ENCODE measurements around the gene ASXL2.

DNA sequence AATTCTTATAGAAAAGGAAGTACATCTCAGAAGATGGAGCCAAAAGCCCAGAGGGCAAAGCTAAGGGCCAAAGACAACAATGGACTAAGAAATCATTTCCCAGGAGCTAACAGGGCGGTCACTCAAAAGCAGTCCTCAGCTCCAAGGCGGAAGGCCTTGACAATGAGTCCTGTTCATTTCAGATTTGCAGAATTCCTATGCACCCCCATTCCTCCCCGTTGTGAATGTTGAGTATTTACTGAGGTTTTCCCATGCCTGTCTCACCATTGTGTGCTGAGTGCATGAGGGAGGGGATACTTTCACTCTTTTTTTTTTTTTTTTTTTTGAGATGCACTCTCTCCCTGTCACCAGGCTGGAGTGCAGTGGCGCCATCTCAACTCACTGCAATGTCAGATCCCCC is 186.1 kb downstream of the ASXL2 start:
- TF ChIP-seq TSC22D2 (CRISPR knock-in tag; IDR thresholded peaks at IDR 0.05; ENCODE audit: borderline replicate concordance): no peak
- TF ChIP-seq DNMT1 (CRISPR knock-in tag; IDR thresholded peaks at IDR 0.05): no peak
- TF ChIP-seq, protein P1, sequence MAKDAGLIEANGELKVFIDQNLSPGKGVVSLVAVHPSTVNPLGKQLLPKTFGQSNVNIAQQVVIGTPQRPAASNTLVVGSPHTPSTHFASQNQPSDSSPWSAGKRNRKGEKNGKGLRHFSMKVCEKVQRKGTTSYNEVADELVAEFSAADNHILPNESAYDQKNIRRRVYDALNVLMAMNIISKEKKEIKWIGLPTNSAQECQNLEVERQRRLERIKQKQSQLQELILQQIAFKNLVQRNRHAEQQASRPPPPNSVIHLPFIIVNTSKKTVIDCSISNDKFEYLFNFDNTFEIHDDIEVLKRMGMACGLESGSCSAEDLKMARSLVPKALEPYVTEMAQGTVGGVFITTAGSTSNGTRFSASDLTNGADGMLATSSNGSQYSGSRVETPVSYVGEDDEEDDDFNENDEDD (CRISPR knock-in tag; IDR thresholded peaks at IDR 0.05; ENCODE audit: borderline replicate concordance): no peak
- no peak for TF ChIP-seq TOE1 (CRISPR knock-in tag; IDR thresholded peaks at IDR 0.05)
- TF ChIP-seq, protein P2, sequence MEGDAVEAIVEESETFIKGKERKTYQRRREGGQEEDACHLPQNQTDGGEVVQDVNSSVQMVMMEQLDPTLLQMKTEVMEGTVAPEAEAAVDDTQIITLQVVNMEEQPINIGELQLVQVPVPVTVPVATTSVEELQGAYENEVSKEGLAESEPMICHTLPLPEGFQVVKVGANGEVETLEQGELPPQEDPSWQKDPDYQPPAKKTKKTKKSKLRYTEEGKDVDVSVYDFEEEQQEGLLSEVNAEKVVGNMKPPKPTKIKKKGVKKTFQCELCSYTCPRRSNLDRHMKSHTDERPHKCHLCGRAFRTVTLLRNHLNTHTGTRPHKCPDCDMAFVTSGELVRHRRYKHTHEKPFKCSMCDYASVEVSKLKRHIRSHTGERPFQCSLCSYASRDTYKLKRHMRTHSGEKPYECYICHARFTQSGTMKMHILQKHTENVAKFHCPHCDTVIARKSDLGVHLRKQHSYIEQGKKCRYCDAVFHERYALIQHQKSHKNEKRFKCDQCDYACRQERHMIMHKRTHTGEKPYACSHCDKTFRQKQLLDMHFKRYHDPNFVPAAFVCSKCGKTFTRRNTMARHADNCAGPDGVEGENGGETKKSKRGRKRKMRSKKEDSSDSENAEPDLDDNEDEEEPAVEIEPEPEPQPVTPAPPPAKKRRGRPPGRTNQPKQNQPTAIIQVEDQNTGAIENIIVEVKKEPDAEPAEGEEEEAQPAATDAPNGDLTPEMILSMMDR (CRISPR knock-in tag; IDR thresholded peaks at IDR 0.05): no peak
- no peak for TF ChIP-seq ZBTB7B (CRISPR knock-in tag; IDR thresholded peaks at IDR 0.05)
- TF ChIP-seq FOXK1 (CRISPR knock-in tag; IDR thresholded peaks at IDR 0.05; ENCODE audit: borderline replicate concordance, low read depth): no peak
